Hematopoietic multipotent progenitor cell treated with erythropoietin and hydrocortisone succinate and interleukin-3 and kit ligand, for 8 days (in vitro differentiated cells): ENCODE data around the gene WDR27.

Experiments used
- DNase-seq: peaks from one replicate; pipeline ENCODE4 v3.0.0-alpha.2; 2015

Gene WDR27

DNA sequence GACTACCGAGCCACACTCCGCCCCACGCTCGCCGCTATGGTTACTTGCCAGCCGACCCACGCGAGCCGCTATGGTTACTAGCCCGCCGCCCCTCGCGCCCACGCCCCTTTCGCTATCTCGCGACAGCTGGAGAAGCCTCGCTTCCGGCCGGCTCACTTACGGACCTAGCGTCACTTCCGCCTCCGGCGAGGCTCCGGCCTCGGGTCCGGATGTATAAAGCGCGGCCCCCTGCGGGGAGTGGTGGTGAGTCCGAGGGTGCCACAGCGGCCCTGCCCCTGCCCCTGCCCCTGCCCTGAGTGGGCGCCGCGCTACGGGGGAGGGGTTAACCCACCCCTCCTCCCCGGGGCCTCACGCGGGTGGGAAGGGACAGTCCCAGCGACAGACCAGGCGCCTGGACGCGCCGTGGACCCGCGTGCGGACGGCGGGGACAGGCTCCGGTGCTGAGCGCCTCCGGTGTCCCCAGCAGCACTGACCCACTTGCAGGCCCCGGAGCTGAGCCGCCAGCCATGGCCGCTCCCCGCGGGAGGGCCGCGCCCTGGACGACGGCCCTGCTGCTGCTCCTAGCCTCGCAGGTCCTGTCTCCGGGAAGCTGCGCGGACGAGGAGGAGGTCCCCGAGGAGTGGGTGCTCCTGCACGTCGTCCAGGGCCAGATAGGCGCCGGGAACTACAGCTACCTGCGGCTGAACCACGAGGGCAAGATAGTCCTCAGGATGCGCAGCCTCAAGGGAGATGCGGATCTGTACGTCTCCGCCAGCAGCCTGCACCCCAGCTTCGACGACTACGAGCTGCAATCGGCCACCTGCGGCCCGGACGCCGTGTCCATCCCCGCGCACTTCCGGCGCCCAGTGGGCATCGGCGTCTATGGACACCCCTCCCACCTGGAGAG, at the start of gene WDR27, which contains the start of gene C6orf120:
TSS of gene WDR27 (minus strand) at position 76 of the 886 bp plus-strand sequence. CDS start 13,024 bp downstream, outside the sequence.
TSS of gene C6orf120 (plus strand) at position 173 of the 886 bp plus-strand sequence. CDS start at position 507, 334 bp downstream.
- DNase-seq: peak; percentile 97

DNA sequence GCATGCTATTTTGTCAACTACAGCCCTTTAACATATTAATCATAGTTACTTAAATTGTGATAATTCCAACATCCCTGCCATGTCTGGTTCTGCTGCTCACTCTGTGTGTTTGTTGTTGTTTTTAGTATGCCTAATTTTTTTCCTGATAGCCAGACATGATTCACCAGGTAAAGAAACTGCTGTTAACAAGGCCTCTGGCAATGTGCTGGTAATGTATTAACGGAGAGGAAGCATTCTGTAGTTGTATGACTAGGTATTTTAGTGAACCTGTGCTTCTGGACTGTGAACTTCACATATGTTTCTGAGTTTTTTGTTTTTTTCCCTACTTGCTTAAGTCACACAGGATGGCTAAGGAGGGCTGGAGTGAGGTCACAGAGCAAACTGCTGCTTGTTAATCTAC, 44.7 kb upstream of the WDR27 start:
- DNase-seq: no peak

DNA sequence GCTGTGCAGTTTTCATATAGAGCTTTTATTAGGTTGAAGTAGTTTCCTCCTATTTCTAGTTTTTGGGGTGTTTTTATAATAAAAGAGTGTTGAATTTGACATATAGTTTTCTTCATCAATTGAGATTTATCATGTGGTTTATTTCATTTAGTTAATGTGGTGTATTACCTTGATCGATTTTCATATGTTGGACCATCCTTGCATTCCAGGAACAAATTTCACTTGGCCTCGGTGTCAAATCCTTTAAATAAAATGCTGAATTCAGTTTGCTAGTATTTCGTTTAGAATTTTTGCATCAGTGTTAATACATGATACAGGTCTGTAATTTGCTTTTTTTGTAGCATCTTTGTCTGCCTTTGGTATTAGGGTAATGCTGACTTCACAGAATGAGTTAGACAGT, 43.6 kb upstream of the WDR27 start:
- DNase-seq: no peak

DNA sequence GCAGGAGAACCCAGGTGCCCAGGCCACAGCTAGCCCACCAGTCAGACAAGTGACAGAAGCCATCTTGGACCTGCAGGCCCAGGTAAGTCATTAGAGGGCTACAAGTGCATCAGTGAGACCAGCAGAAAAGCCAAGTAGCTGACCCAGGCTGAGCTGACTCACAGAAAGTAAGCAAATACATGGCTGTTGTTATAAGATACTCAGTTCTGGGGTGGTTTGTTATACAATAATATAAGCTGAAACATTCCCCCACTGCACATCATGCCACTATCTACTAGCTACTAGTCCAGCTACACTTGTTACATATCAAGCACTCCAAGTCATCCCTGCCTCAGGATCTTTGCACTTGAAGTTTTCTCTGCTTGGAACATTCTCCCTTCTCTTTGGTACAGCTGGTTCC, 39.5 kb upstream of the WDR27 start:
- DNase-seq: no peak

DNA sequence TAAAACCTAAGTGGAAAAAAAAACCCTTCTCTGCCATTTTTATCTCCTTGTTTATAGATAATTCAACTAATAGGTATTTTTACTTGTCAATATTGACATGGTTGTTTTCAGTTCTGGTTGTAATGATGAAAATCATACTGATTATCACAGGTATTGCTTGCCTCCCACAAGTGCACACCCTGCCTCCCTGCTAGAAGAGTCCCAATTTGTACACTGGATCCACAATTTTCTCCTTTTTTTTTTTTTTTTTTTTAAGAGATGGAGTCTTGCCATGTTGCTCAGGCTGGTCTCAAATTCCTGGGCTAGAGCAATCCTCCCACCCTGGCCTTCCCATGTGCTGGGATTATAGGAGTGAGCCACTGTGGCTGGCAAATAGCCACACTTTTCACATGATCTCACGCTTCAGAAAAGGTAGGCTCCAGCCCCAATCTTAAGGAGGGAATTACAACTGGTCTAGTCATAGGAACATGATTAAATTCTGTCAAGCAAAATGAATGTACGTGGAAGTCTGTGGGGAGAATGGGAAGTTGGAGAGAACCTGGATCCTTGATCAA, 37.2 kb upstream of the WDR27 start:
- DNase-seq: no peak

DNA sequence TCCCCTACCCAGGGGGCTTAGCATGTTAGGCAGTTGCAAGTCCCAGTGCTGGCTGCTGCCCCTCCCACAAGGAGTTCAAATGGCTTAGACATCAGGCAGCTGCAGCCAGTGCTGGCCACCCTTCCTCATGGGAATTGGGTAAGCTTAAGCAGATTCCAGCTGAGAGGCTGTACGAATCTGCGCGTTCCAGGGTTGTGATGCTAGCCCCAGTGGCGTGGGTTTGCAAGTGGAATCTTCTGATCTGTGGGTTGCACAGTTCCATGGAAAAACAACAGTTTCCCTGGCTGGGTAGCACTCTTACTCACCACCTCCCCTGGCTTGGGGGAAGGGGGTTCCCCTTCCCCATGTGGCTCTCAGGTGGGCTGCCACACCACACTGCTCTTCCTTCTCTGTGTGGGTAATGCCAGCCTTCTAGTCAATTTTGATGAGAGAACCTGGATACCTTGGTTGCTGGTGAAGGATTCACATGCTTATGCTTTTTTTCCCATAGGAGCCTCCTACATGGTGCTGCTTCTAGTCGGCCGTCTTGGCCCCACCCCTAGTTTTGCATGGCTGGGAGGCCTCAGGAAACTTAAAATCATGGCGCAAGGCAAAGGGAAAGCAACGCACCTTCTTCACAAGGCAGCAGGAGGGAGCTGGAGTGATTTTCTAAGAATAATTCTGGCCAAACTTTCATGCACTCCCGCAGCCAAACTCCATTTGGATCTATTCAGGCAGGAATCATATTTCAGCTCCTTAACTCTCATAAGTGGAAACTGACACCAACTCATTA, 36.6 kb upstream of the WDR27 start:
- DNase-seq: no peak

DNA sequence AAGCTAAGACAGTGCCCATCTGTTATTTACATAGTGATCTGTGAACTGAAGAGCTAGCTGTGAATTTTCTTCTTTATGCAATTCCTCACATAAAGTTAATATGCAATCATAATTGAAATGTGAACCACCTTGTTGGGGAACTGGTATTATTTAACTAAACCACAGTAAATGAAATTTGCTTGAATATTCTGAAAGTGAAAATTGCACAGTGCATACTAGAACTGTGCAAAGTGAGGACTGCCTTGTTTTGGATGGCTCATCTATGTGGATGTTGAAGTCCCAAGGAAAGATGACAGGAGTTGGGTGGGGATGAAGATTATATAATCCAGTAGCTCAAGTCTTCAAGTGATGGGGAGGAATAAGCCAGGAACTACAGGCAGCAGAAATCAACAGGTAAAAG, 28.1 kb upstream of the WDR27 start:
- no peak for DNase-seq

DNA sequence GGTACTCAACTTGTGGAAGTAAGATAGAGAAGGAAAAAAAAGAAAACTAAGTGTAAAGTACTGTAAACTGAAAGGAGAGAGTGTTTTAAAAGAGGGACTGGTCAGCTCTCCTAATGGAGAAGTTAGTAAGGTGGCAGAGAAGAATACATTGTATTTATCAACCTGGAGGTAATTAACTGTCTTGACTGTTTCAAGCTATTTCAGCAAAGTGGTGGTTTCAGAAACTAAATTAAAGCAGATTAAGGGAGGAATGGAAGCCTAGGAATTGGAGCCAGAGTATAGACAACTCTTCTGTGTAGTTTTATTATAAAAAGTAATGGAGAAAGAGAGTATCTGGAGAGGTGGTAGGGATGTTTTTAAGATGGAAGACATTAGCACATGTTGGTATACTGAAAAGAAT, 25.1 kb upstream of the WDR27 start:
- DNase-seq: no peak

DNA sequence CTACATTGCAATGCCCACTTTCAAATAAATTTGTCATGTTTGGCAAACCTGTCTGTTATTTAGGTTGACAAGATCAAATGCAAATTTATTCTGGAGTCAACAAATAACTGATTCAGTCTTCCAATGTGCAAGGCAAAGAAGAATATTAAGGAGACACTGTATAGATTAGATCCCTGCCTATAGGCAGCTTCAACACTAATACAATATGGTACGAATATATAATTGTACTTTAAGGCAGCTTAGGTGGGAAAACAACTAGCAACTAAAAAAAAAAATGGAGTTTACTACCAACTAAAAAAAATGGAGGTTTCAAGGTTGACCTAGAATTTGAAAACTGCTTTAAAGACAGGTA, 24.2 kb upstream of the WDR27 start:
- no peak for DNase-seq

DNA sequence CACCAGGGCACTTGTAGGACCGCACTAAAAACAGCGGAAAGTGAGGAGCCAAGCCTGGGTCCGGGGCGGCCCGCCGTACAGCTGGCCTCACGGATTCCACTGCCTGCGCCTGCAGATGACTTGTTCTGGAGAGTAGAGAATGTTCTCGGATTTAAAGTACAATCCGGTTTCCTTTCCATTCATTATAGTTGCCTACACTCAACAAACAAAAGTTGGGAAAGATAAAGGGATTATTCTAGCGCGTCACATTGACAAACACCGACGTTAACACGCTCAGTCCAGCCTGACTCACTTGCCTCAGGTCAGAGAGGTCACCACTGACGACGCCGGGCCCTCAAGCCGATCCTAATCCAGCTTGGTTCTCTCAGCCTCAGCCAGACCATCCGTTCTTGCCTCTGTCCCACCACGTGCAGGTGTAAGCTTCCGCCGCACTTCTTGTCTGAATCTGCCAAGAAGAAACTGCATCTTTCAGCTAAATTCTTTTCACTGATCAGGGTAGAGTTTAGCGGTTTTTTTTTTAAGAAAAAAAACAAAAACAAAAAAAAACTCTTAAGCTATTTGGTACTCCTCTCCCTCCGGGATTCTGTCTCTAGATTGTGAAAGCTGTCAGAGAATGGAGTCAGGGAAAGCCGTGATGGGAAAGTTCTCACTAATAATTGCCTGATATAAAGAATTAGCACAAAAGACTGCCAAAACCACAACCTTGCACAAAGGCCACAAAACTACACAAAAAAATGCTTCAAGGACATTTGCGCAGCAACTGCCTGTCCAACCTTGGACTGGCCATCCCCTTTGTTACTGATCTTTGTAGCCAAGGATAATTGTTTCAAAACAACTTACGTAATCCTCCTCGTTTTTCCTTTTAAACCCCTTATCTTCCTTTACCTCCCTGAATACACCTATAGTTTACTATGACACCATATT, 23.6 kb upstream of the WDR27 start:
- peak; percentile 44 for DNase-seq

DNA sequence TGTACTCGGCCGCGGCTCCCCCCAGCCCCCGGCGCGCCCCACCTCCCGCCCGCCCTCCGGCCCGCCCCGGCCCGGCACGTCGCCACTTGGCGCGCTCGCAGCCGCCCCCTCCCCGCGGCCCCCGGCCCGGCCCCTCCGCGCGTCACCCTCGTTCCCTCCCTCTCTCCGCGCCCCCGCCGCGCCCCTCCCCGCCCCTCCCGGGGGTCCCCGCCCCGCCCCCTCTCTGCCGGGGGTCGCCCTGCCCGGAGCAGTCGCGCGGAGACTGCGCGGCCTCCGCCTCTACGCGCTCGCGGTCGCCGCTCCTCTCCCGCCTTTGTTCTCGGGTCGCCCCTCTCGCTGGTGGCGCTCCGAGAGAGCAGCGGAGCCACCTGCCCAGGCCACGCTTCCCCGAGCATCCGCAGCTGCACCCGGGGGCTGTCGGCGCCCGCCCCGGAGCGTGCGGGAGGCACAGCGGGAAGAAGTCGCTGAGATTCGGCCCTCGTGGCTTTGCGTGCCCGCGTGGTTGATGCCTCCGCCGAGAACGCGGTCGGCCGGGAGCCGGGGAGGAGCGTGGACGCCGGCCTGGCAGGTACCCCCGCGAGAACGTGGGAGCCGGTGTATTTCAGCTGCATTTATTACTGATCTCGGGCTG, 22.8 kb upstream of the WDR27 start, which contains the start of gene PHF10:
TSS of gene PHF10 (minus strand) at position 7 of the 631 bp plus-strand sequence. CDS start 569 bp downstream, outside the sequence.
- peak; percentile 40 for DNase-seq

DNA sequence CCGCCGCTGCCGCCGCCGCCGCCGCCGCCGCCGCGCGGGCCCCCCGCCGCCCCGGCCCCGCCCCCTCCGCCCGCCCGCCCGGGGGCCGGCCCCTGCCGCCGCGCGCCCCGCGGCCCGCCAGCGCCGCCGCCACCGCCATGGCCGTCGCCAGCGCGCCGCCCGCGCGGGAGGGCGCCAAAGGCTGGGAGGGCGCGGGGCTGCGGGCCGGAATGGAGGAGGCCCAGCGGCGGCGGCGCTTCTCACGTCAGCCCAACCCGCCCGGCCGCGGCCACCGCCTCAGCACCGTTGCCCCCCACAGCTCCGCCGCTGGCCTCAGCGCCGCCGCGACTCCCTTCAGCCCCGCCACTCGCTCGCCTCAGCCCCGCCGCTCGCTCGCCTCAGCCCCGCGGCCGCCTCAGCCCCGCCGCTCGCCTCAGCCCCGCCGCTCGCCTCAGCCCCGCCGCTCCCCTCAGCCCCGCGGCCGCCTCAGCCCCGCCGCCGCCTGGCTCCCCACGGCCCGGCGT, 22.2 kb upstream of the WDR27 start:
- no peak for DNase-seq

DNA sequence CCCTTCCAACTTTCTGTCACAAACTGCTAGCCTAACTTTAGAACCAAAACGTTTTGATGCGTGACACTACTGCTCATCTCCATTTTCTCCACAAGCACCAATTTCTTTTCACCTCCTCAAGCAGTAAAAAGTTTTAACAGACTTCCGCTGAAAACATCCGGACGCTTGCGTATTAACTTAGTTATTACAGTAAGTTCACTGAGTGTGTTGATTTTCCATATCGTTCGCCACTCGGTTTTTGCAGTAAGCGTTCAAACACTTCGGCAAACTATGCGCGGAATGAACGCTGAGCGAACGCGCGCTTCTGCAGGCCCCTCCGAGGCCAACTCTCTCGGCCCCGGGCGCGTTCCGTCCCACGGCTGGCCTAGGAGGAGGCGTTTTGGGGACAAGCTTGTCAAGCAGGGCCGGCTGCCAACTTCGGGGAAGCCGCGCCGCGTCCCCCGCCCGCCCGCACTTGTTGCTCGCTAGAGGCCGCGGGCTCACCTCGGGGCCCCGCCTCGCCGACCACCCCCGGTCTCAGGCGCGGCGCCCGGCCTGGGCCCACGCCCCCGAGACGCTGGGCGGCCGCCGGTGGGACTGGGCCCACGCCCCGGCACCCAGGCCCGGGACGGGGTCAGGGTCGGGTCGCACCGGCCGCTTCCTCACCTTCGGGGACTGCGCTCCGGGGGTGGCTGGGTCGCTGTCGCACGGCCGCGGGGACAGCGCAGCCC, 21.5 kb upstream of the WDR27 start:
- peak; percentile 79 for DNase-seq

DNA sequence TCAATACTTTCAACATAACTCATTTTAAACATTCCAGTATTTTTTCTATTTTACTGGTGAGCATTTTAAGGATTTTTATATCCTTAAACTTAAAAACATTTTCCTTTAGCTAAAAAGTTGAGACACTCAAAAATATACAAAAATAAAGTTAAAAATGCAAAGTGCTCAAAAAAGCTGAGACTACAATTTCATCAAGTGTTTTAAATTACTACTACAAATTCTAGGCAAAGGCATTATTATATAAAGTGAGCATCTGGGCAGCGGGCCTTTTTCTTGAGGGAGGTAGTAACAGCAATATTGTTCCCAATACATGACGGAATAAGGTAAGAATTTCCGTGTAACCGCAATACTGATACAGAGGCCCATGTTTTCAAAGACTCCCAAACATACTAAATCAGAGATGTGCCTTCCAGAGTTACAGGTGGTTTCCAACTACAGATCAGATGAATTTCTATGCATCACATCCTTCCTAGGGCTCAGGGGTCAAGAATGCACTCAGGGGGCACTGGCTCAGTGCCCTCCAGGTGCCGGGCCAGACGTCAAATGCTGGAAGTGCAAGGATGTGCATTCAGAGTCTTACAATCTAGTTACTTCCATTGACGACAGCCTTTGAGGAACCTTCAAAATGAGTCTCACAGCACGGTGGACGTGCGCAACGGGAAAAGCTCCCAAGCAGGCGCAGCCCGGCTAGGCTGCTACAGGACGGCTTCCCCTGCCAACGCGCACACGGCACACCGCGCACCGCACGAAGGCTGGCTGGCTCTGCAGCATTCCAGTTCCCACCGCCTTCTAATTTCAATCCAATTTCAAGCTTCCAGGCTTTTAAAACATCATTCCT, 20.8 kb upstream of the WDR27 start:
- DNase-seq: peak; percentile 38

DNA sequence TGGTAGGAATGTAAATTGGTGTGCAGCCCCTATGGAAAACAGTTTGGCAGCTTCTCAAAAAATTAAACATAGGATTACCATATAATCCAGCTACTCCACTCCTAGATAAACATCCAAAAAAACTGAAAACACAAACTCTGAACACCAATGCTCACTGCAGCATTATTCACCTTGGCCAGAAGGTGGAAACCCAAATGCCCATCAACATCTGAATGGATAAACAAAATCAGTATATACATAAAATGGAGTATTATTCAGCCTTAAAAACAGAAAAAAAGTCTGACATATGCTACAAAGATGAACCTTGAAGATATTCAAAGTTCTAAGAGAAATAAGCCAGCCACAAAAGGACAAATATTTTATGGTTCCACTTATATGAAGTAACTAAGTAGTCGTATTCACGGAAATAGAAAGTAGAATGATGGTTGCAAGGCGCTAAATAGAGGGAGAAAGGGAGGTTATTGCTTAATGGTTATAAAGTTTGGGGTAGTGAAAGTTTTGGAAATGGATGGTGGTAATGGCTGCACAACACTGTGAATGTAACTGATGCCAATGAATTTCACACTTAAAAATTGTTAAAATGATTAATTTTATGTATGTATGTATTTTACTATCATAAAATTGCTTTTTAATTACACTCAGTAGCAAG, 18.5 kb upstream of the WDR27 start:
- peak; percentile 32 for DNase-seq

DNA sequence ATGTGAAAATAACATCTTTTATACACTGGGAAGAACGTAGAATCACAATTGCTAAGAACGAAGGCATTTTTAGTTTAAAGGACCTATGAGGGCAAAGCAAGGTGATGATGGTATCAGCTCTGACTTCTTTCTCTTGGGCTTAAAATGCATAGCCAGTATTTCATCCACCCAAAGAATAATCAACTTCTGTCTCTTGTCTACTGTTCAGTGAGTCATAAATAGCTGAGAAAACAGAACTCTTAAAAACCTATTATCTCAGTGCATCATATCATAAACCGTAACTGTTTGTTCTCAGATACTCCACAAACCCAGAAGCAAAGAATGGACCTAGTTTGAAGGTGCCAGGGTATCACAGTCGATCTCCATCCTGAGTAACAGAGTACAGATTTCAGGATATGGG, 17.3 kb upstream of the WDR27 start:
- no peak for DNase-seq

DNA sequence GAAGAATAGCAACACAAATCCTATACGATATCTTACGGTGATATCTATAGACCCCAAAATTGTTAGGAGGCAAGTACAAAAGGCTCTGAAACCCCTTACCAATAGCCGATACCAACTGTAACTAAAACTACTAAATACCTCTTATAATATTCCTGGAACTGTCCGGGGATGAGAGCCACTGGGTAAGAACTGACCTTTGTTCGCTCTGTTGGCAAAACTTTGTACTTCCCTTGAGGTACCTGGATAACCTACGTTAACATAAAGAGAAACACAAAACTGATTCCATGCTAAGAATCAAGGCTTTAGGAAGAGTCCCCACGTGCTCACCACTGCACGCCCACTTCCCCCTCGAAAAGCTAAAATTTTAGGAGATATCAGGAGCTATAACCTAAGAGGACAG, 12.8 kb upstream of the WDR27 start:
- no peak for DNase-seq

DNA sequence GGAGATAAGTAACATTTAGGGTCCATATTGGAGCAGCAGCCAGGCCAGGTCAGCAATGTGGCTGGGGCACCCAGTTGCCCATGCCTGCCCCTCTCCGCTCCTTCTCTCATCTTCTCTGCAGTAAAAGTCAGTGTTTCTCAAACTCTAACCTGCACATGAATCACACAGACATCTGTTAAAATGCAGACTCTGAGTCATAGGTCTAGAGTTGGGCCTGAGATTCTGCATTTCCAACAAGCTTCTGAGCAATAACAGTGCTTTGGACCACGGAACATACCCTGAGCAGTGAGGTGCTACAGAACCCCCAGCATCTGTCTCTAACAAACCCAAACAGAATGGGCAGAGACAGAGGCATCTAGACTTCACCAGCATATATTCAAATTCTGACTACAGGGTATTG, 12.3 kb upstream of the WDR27 start:
- no peak for DNase-seq

DNA sequence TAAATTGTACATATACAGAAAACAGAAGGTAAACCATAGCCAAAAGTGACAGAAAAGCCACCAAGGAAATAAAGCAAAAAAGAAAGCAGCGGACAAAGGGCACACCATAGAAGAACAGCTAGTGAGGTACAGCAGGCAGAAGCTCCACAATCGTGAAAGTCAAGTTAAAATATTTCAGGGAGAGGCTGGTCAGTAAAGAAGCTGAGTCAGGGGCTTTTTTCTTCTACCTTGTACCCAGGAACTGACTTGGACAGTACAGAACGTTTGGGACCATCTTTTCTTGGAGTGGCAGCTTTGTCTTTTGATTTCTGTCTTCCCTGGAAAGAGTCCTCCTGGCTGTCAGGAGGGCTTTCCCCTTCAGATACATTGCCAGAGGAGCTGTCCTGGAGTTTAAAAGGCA, 8.2 kb upstream of the WDR27 start:
- no peak for DNase-seq

DNA sequence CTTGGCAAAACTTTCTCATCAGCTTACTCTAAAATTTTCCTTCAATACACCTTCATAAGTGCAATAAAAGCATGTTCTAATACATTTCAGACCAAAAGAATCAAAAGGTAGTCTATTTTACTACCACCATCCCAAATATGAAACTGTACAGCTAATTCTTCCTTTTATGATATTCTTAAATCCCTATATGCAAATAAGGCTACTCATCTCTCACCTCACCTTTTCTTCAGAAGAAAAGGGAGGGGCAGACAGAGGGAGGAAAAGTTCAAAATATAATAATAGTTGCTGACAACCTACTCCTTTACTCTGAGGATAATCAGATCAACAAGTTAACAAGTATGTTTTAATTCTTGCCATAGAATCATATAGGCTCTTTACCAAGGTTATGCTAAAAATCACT, 7.5 kb upstream of the WDR27 start:
- no peak for DNase-seq
